Measurements from ENCODE around the gene TOMM22.

- no peak for TF ChIP-seq GLI4 (tag by site-specific recombination; IDR thresholded peaks at IDR 0.05)
- TF ChIP-seq ZNF777 (tag by site-specific recombination; IDR thresholded peaks at IDR 0.05; ENCODE audit: borderline replicate concordance), result no peak
- no peak for TF ChIP-seq ZNF391 (tag by site-specific recombination; IDR thresholded peaks at IDR 0.05; ENCODE audit: borderline replicate concordance, low read depth)
- no peak for TF ChIP-seq CTCF (tag by site-specific recombination; IDR thresholded peaks at IDR 0.05)
- TF ChIP-seq ZBTB11 (tag by site-specific recombination; conservative IDR thresholded peaks at IDR 0.05; ENCODE audit: low read depth), result no peak
- TF ChIP-seq INSM2 (tag by site-specific recombination; IDR thresholded peaks at IDR 0.05), result no peak
- TF ChIP-seq ZNF776 (tag by site-specific recombination; IDR thresholded peaks at IDR 0.05; ENCODE audit: borderline replicate concordance), result no peak
- TF ChIP-seq ZNF366 (tag by site-specific recombination; conservative IDR thresholded peaks at IDR 0.05), result no peak
- TF ChIP-seq ZNF26 (tag by site-specific recombination; IDR thresholded peaks at IDR 0.05), result no peak
- TF ChIP-seq PRDM2 (tag by site-specific recombination; IDR thresholded peaks at IDR 0.05; ENCODE audit: borderline replicate concordance), result no peak
Measured at GRCh38 chr22:38733724-38734381, 52.1 kb downstream of the TOMM22 start.

All from HEK293 (cell line).